Measurements from ENCODE around the gene CACHD1. TPM values are rescaled to one million over a fixed set of nuclear protein-coding genes. Genes with fewer than 3 reads are reported as not detected.

CACHD1 gene
- total RNA-seq, 1 donor from 2014 or later: 0.23 TPM

DNA sequence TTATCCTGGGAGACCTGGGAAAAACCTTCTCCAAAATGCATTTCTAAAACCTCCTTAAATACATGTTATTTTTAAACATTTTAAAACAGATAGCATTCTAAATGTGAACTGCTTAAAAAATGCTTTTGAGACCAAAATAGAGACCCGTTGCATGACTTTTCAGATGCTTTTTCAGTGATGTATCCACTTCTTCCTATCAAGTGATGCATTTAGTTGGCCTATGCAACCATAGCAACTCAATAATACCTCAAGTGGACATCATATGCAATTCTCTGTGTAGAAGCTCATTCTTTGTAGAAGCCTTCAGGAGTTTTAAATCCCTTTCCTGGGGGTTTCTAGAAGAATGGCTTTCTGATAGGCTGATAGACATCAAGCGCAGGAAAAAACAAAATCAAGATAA, 180.5 kb downstream of the CACHD1 start:
- Mint-ChIP-seq H3K4me1 (no peaks in the 10 kb centered on the region), H3K27ac (no peak overlapping the region), H3K36me3 (ENCODE audit: low read depth) (no peaks in the 10 kb centered on the region), H3K27me3 (peaks cover 5% of the 10 kb centered on the region), H3K9me3 (no peaks in the 10 kb centered on the region), H3K4me3 (no peak overlapping the region)
- no peak for DNase-seq
- intact Hi-C loops (cut with micrococcal nuclease): no loop called here

- Mint-ChIP-seq H3K36me3 (ENCODE audit: low read depth) (no peaks in the 10 kb centered on the region), H3K9me3 (no peaks in the 10 kb centered on the region), H3K27ac (no peak overlapping the region), H3K27me3 (peaks cover 7% of the 10 kb centered on the region), H3K4me1 (no peaks in the 10 kb centered on the region), H3K4me3 (no peak overlapping the region)
- intact Hi-C loops (cut with micrococcal nuclease): no loop called here
- no peak for DNase-seq
Observed at GRCh38 chr1:64651841-64652240, 181.9 kb downstream of the CACHD1 start.

GRCh38 chr1:64653466-64653865, 183.5 kb downstream of the CACHD1 start:
- intact Hi-C loops (cut with micrococcal nuclease): no loop called here

GRCh38 chr1:64654519-64655341, 184.8 kb downstream of the CACHD1 start:
- Mint-ChIP-seq H3K4me3 (no peak overlapping the region), H3K27ac (no peak overlapping the region), H3K9me3 (no peaks in the 10 kb centered on the region), H3K36me3 (ENCODE audit: low read depth) (no peaks in the 10 kb centered on the region), H3K4me1 (no peaks in the 10 kb centered on the region), H3K27me3 (peaks cover 7% of the 10 kb centered on the region)
- no peak for DNase-seq
- intact Hi-C loops (cut with micrococcal nuclease): no loop called here

More at GRCh38 chr1:64653466-64653865, 183.5 kb downstream of the CACHD1 start:
- Mint-ChIP-seq H3K27me3 (peaks cover 9% of the 10 kb centered on the region), H3K4me1 (no peaks in the 10 kb centered on the region), H3K27ac (no peak overlapping the region), H3K4me3 (no peak overlapping the region), H3K9me3 (no peaks in the 10 kb centered on the region), H3K36me3 (ENCODE audit: low read depth) (no peaks in the 10 kb centered on the region)
- DNase-seq: no peak

- no peaks in the 10 kb centered on the region for H3K4me1 Mint-ChIP-seq
- H3K27me3 Mint-ChIP-seq: peaks cover 7% of the 10 kb centered on the region
- no peak for DNase-seq
- no peak overlapping the region for H3K4me3 Mint-ChIP-seq
- no peak overlapping the region for H3K27ac Mint-ChIP-seq
- no peaks in the 10 kb centered on the region for H3K9me3 Mint-ChIP-seq
- intact Hi-C loops (cut with micrococcal nuclease): no loop called here
- H3K36me3 Mint-ChIP-seq (ENCODE audit: low read depth): no peaks in the 10 kb centered on the region
Observed at GRCh38 chr1:64655861-64656260, 185.9 kb downstream of the CACHD1 start.

DNA sequence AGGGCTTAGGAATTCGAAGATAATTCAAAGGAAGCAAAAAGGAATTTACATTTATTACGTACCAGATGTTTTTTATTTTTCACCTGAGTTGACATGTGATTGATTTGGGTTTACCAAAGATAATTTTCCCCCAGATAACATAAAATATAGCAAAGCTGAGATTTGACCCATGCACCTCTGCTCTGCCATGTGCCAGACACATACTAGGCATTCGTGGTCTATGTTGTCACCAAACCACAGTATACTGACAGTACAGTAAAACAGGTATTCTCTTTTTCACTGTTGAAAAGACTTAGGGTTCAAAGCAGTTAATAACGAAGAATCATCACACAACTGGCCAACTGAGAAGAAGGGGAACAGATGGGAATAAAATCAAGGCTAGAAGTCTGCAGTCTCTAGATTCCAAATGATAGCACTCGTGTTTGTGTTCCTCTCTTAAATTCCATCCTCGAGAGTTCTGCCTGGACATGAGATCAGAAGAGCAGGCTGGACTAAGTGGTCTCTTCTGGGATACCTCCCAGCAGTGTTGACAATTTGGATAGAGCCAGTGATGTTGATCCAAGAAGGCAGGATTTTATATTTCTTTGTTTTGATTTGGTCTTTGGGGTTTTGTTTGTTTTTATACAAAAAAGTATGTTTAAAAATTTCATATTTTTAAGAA, 189.7 kb downstream of the CACHD1 start:
- no peaks in the 10 kb centered on the region for H3K4me1 Mint-ChIP-seq
- H3K36me3 Mint-ChIP-seq (ENCODE audit: low read depth): no peaks in the 10 kb centered on the region
- DNase-seq: no peak
- no peaks in the 10 kb centered on the region for H3K9me3 Mint-ChIP-seq
- H3K27ac Mint-ChIP-seq: no peak overlapping the region
- H3K27me3 Mint-ChIP-seq: peaks cover 3% of the 10 kb centered on the region
- H3K4me3 Mint-ChIP-seq: no peak overlapping the region
- intact Hi-C loops (cut with micrococcal nuclease): no loop called here

GRCh38 chr1:64663668-64664067, 193.7 kb downstream of the CACHD1 start:
- DNase-seq: no peak
- Mint-ChIP-seq H3K9me3 (no peaks in the 10 kb centered on the region), H3K4me3 (no peak overlapping the region), H3K27me3 (no peaks in the 10 kb centered on the region), H3K4me1 (no peaks in the 10 kb centered on the region), H3K27ac (no peak overlapping the region), H3K36me3 (ENCODE audit: low read depth) (no peaks in the 10 kb centered on the region)
- intact Hi-C loops (cut with micrococcal nuclease): no loop called here

DNA sequence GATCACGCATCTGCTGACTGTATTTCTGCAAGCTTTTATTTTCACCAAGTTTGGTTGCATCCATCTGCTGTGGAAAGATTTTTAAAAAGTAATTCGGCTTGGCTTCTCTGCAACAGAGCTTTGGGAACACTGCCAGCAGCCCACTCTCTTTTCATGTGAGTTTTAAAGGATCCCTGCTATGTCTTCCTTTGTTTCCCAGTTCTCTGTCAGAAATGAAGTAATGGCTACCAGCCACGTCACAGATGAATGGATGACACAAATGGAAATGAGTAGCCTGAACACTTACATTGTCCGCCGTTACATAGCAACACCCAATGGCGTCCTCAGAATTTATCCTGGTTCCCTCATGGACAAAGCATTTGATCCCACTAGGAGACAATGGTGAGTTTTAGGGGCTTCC, 194.4 kb downstream of the CACHD1 start:
- no peaks in the 10 kb centered on the region for H3K27me3 Mint-ChIP-seq
- intact Hi-C loops (cut with micrococcal nuclease): no loop called here
- no peak overlapping the region for H3K4me3 Mint-ChIP-seq
- H3K36me3 Mint-ChIP-seq (ENCODE audit: low read depth): no peaks in the 10 kb centered on the region
- no peaks in the 10 kb centered on the region for H3K4me1 Mint-ChIP-seq
- H3K27ac Mint-ChIP-seq: no peak overlapping the region
- no peak for DNase-seq
- no peaks in the 10 kb centered on the region for H3K9me3 Mint-ChIP-seq

DNA sequence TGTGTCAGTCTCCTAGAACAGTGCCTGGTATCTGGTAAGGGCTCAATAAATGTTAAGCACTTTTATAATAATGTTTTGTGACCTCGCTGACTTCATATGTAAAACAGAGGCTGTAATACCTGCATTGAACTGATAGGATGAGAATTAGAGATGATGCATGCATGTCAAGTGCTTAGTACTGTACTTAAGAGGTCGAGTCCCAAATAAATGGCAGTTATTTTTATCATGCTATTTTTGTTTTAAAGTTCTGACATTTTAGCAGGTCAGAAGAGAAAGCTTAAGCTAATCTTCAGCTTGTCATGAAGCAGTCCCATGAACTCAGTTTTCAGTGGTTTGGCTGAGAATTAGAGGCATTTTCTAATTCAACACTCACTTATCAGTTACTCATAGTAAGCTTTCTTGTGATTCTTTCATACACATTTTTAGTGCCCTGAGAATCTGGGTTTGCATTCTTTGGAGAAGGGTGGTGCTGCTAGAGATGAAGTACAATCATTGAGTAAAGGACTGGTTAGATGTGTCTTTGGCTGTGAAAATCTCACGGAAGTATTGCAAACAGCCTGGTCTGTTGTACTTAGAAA, 199.3 kb downstream of the CACHD1 start:
- Mint-ChIP-seq H3K27ac (no peak overlapping the region), H3K9me3 (no peaks in the 10 kb centered on the region), H3K4me1 (no peaks in the 10 kb centered on the region), H3K4me3 (no peak overlapping the region), H3K36me3 (ENCODE audit: low read depth) (no peaks in the 10 kb centered on the region), H3K27me3 (peaks cover 1% of the 10 kb centered on the region)
- intact Hi-C loops (cut with micrococcal nuclease): no loop called here
- no peak for DNase-seq

- H3K4me3 Mint-ChIP-seq: no peak overlapping the region
- H3K27me3 Mint-ChIP-seq: peaks cover 1% of the 10 kb centered on the region
- no peaks in the 10 kb centered on the region for H3K4me1 Mint-ChIP-seq
- no peaks in the 10 kb centered on the region for H3K9me3 Mint-ChIP-seq
- intact Hi-C loops (cut with micrococcal nuclease): loop anchor here (1.0 kb wide), 1 partner anchor 407 kb away; no protein-coding TSS in a partner anchor
- H3K36me3 Mint-ChIP-seq (ENCODE audit: low read depth): no peaks in the 10 kb centered on the region
- H3K27ac Mint-ChIP-seq: no peak overlapping the region
- no peak for DNase-seq
Observed at GRCh38 chr1:64675718-64676345, 205.9 kb downstream of the CACHD1 start.

DNA sequence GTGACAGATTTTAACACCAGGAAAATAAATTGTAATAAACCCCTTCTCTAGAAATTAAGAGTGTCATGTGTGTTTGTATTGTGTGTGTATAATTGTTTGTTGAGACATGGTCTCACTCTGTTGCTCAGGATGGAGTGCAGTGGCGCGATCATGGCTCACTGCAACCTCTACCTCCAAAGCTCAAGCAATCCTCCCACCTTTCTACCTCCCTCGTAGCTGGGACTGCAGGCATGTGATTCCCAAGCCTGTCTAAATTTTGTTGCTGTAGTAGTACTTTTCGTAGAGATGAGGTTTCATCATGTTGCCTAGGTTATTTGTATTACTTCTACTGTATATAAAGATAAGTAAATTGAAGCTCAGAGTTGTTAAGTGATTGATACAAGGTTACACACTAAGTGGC, 206.5 kb downstream of the CACHD1 start:
- intact Hi-C loops (cut with micrococcal nuclease): no loop called here
- Mint-ChIP-seq H3K27me3 (peaks cover 1% of the 10 kb centered on the region), H3K9me3 (no peaks in the 10 kb centered on the region), H3K4me1 (no peaks in the 10 kb centered on the region), H3K4me3 (no peak overlapping the region), H3K36me3 (ENCODE audit: low read depth) (no peaks in the 10 kb centered on the region), H3K27ac (no peak overlapping the region)
- DNase-seq: no peak

DNA sequence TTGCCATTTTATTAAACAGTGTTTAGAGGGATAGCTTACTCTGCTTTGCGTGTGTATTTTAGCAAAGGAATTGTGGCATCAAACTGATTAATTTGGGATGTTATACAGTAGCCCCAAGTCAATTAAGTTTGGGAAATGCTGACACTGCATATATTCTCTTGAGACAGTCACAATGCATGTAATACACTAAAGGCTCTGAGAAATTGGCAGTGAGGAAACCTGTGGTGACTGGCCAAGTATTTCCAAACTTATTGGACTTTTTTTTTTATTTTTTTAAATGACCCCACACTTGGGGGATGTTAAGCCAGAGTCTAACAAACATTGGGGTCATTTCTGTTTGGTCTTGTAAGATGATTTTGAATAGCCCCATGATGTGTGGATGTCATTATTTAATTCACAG, 207.6 kb downstream of the CACHD1 start:
- Mint-ChIP-seq H3K27ac (no peak overlapping the region), H3K4me3 (no peak overlapping the region), H3K36me3 (ENCODE audit: low read depth) (no peaks in the 10 kb centered on the region), H3K27me3 (no peaks in the 10 kb centered on the region), H3K9me3 (no peaks in the 10 kb centered on the region), H3K4me1 (no peaks in the 10 kb centered on the region)
- intact Hi-C loops (cut with micrococcal nuclease): no loop called here
- DNase-seq: no peak

DNA sequence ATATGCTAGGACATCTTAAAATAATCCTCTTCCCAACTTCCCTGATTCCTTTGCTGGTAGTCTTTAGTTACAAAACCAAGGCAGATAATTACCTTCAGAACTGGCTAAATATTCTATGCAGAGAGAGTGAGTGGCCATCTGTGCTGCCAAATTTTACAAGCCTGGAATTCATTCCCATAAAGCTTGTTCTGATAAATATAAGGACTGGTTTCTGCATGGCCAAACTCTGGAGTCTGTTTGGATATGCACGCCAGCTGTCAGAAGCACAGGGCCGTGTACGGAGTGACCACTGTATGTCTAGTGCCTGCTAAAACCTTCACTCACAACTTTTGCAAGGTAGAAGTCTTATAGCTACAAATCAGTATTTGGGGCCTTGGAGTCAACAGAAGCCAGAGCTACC, 208.4 kb downstream of the CACHD1 start:
- Mint-ChIP-seq H3K27ac (no peak overlapping the region), H3K4me3 (no peak overlapping the region), H3K27me3 (peaks cover 1% of the 10 kb centered on the region), H3K36me3 (ENCODE audit: low read depth) (no peaks in the 10 kb centered on the region), H3K4me1 (no peaks in the 10 kb centered on the region), H3K9me3 (no peaks in the 10 kb centered on the region)
- no peak for DNase-seq
- intact Hi-C loops (cut with micrococcal nuclease): no loop called here

- H3K36me3 Mint-ChIP-seq (ENCODE audit: low read depth): no peaks in the 10 kb centered on the region
- no peak overlapping the region for H3K4me3 Mint-ChIP-seq
- no peaks in the 10 kb centered on the region for H3K9me3 Mint-ChIP-seq
- H3K27me3 Mint-ChIP-seq: peaks cover 2% of the 10 kb centered on the region
- DNase-seq: no peak
- intact Hi-C loops (cut with micrococcal nuclease): no loop called here
- no peaks in the 10 kb centered on the region for H3K4me1 Mint-ChIP-seq
- H3K27ac Mint-ChIP-seq: no peak overlapping the region
Observed at GRCh38 chr1:64679177-64679576, 209.2 kb downstream of the CACHD1 start.
